HCT116 (cell line): Measurements from ENCODE around the gene PLCB2. TPM values are rescaled to one million over a fixed set of nuclear protein-coding genes. Genes with fewer than 3 reads are reported as not detected.
A peak's percentile ranks its signal among the peaks of the same experiment; 100 is the strongest.

Source experiments
- ATAC-seq: fragments of 200-7000 bp; cut with Tn5 transposase; 2 replicates; pipeline ENCODE4 v1.9.1; 2020; ENCODE audit warnings: mild to moderate bottlenecking, moderate library complexity
- BruUV-seq: library from RNA; stranded (reverse); fragments of 400-500 nt; replicated peaks from 2 replicates; lab custom pipeline; 2021; lab: Mats Ljungman, UMichigan
- CTCF ChIA-PET: fragments of 300-600 bp; sonication (Branson Sonifier 250); formaldehyde crosslinking; loops from one replicate; lab custom pipeline; 2021; ENCODE audit warnings: antibody characterized with exemption; lab: Charles Lee
- POLR2A ChIA-PET: fragments of 300-600, 350-600 bp; sonication (Branson Sonifier 250); formaldehyde crosslinking; loops from one replicate; lab custom pipeline; 2021; ENCODE audit warnings: antibody characterized with exemption; lab: Charles Lee
- RAD21 ChIA-PET, 2 experiments: fragments of 300-600 bp; sonication (Branson Sonifier 250); formaldehyde crosslinking; loops; one replicate each; lab custom pipeline; 2023; ENCODE audit warnings: low total read pairs in 2 of 2; ENCODE audit not compliant: uncharacterized antibody in 2 of 2, unreplicated experiment in 2 of 2, low non-redundant PET in 1 of 2; lab: Charles Lee
- DNase-seq: peaks from one replicate; pipeline ENCODE4 v3.0.0-alpha.2; 2010; ENCODE audit warnings: low read depth, low spot score
- H2AFZ ChIP-seq: fragments of 200-600 bp; shearing (Covaris generic), sonication (generic); 2 replicates; pipeline ENCODE4 v1.6.1; 2017; ENCODE audit warnings: low read depth, mixed run types, mixed read lengths, antibody characterized with exemption, low read length; ENCODE audit not compliant: poor library complexity, severe bottlenecking
- H3K27ac ChIP-seq: 2 replicates; pipeline ENCODE4 v1.5.1; 2012; ENCODE audit warnings: low read depth, low read length
- H3K27me3 ChIP-seq: fragments of 200-600 bp; sonication (generic); 2 replicates; pipeline ENCODE4 v1.6.1; 2016; ENCODE audit warnings: mixed run types, low read length, mixed read lengths; ENCODE audit not compliant: insufficient read depth
- H3K36me3 ChIP-seq, 2 experiments: fragments of 200-500 bp in 1 of 2; fragments of 200-600 bp in 1 of 2; sonication (Bioruptor generic) in 1 of 2; sonication (generic) in 1 of 2; 2 replicates each; pipeline versions ENCODE4 v1.5.1 to v1.6.1; 2014 to 2016; ENCODE audit warnings: low read length in 2 of 2, inconsistent platforms in 1 of 2, mixed read lengths in 1 of 2, mixed run types in 1 of 2; ENCODE audit not compliant: insufficient read depth in 2 of 2, control insufficient read depth in 1 of 2
- H3K4me1 ChIP-seq, 2 experiments: fragments of 200-600 bp in 1 of 2; sonication (generic) in 1 of 2; 2 replicates each; pipeline versions ENCODE4 v1.5.1 to v1.6.1; 2012 to 2017; ENCODE audit warnings: low read length in 2 of 2, inconsistent platforms in 1 of 2, mild to moderate bottlenecking in 1 of 2, mixed read lengths in 1 of 2, mixed run types in 1 of 2, moderate library complexity in 1 of 2; ENCODE audit not compliant: insufficient read depth in 2 of 2, control insufficient read depth in 1 of 2
- H3K4me2 ChIP-seq: fragments of 200-600 bp; sonication (generic); 2 replicates; pipeline ENCODE4 v1.6.1; 2017; ENCODE audit warnings: mixed run types, low read length, mixed read lengths
- H3K4me3 ChIP-seq, 2 experiments: fragments of 200-600 bp in 1 of 2; sonication (generic) in 1 of 2; replicated peaks in 1 of 2; 2 replicates each; pipeline ENCODE4 v1.5.1; 2011 to 2016; ENCODE audit warnings: low read length in 2 of 2, control low read depth in 1 of 2, low read depth in 1 of 2, mild to moderate bottlenecking in 1 of 2, mixed read lengths in 1 of 2, mixed run types in 1 of 2
- H3K79me2 ChIP-seq: fragments of 200-600 bp; sonication (generic); 2 replicates; pipeline ENCODE4 v1.6.1; 2017; ENCODE audit warnings: mild to moderate bottlenecking, mixed run types, low read length, moderate library complexity, mixed read lengths; ENCODE audit not compliant: insufficient read depth
- H3K9ac ChIP-seq: fragments of 200-600 bp; sonication (generic); 2 replicates; pipeline ENCODE4 v1.6.1; 2016; ENCODE audit warnings: low read length, mixed read lengths
- H3K9me2 ChIP-seq: fragments of 200-600 bp; sonication (generic), shearing (Covaris generic); 2 replicates; pipeline ENCODE4 v1.6.1; 2017; ENCODE audit warnings: mixed run types, mild to moderate bottlenecking, moderate library complexity; ENCODE audit not compliant: insufficient read depth
- H3K9me3 ChIP-seq, 2 experiments: fragments of 200-500 bp in 1 of 2; fragments of 200-600 bp in 1 of 2; sonication (Bioruptor generic) in 1 of 2; sonication (generic) in 1 of 2; 2 replicates each; pipeline ENCODE4 v1.6.1; 2014 to 2017; ENCODE audit warnings: low read length in 2 of 2, mixed read lengths in 2 of 2, inconsistent platforms in 1 of 2, low read depth in 1 of 2, mild to moderate bottlenecking in 1 of 2, mixed run types in 1 of 2, moderate library complexity in 1 of 2; ENCODE audit not compliant: control insufficient read depth in 1 of 2, insufficient read depth in 1 of 2
- H4K20me1 ChIP-seq: fragments of 200-600 bp; sonication (generic), shearing (Covaris generic); 2 replicates; pipeline ENCODE4 v1.6.1; 2017; ENCODE audit warnings: mixed run types, mild to moderate bottlenecking, moderate library complexity; ENCODE audit not compliant: insufficient read depth
- CBX3 ChIP-seq: IDR thresholded peaks from 2 replicates; pipeline ENCODE4 v1.6.1; 2012; ENCODE audit warnings: low read depth
- EGR1 ChIP-seq: IDR thresholded peaks from 2 replicates; pipeline ENCODE4 v1.6.1; 2012; ENCODE audit warnings: low read depth
- ELF1 ChIP-seq: IDR thresholded peaks from 2 replicates; pipeline ENCODE4 v1.6.1; 2012; ENCODE audit warnings: low read depth, borderline replicate concordance
- EZH2 ChIP-seq: fragments of 200-600 bp; sonication (generic); IDR thresholded peaks from 2 replicates; pipeline ENCODE4 v1.6.1; 2017; ENCODE audit warnings: antibody characterized with exemption, mixed run types
- EZH2phosphoT487 ChIP-seq: fragments of 200-600 bp; IDR thresholded peaks from 2 replicates; pipeline ENCODE4 v1.6.1; 2018; ENCODE audit warnings: antibody characterized with exemption, borderline replicate concordance
- POLR2A ChIP-seq: IDR thresholded peaks from 2 replicates; pipeline ENCODE4 v1.7.0; 2011; ENCODE audit warnings: borderline replicate concordance; ENCODE audit not compliant: insufficient read depth, insufficient read length; ENCODE audit errors: extremely low read depth
- POLR2AphosphoS5 ChIP-seq: IDR thresholded peaks from 2 replicates; pipeline ENCODE4 v1.6.1; 2011; ENCODE audit warnings: mild to moderate bottlenecking, low read depth, low read length, moderate library complexity
- RAD21 ChIP-seq: IDR thresholded peaks from 2 replicates; pipeline ENCODE4 v1.6.1; 2012; ENCODE audit warnings: low read depth, mild to moderate bottlenecking
- SP1 ChIP-seq: IDR thresholded peaks from 2 replicates; pipeline ENCODE4 v1.6.1; 2012; ENCODE audit warnings: low read depth
- SRF ChIP-seq: IDR thresholded peaks from 2 replicates; pipeline ENCODE4 v1.6.1; 2012; ENCODE audit warnings: low read depth
- TCF7L2 ChIP-seq: IDR thresholded peaks from 2 replicates; pipeline ENCODE4 v1.7.0; 2011; ENCODE audit warnings: borderline replicate concordance, inconsistent platforms; ENCODE audit not compliant: insufficient read depth, insufficient read length; ENCODE audit errors: extremely low read depth
- YY1 ChIP-seq: IDR thresholded peaks from 2 replicates; pipeline ENCODE4 v1.6.1; 2011; ENCODE audit warnings: low read length, low read depth, moderate library complexity, mild to moderate bottlenecking; ENCODE audit not compliant: insufficient replicate concordance; ENCODE audit errors: extremely low read depth
- ZFX ChIP-seq: fragments of 450-650 bp; IDR thresholded peaks from 2 replicates; pipeline ENCODE4 v1.6.1; 2017
- intact Hi-C: fragments of 100-400 bp; cut with micrococcal nuclease; formaldehyde crosslinking; loops from 2 replicates; pipeline ENCODE4 v1.10.0; 2022
- total RNA-seq: library from RNA; stranded (reverse); gene quantifications from one replicate; pipeline ENCODE4 v1.2.1, GENCODE V29; 2021; ENCODE audit not compliant: unreplicated experiment
- TF ChIP-seq, protein P1 (sequence below): IDR thresholded peaks from 2 replicates; pipeline ENCODE4 v1.6.1; 2011; ENCODE audit warnings: mild to moderate bottlenecking, low read length, moderate library complexity; ENCODE audit not compliant: insufficient replicate concordance; ENCODE audit errors: extremely low read depth
- TF ChIP-seq, protein P2 (sequence below): IDR thresholded peaks from 2 replicates; pipeline ENCODE4 v1.6.1; 2012
- TF ChIP-seq, protein P3 (sequence below): IDR thresholded peaks from 2 replicates; pipeline ENCODE4 v1.6.1; 2012; ENCODE audit warnings: low read depth
- TF ChIP-seq, protein P4 (sequence below): IDR thresholded peaks from 2 replicates; pipeline ENCODE4 v1.6.1; 2012
- TF ChIP-seq, protein P5 (sequence below), 3 experiments: fragments of 200-600 bp in 1 of 3; sonication (generic) in 1 of 3; IDR thresholded peaks in 2 of 3; conservative IDR thresholded peaks in 1 of 3; 2 replicates each; pipeline ENCODE4 v1.5.1; 2012 to 2017; ENCODE audit warnings: low read depth in 2 of 3, low read length in 2 of 3, antibody characterized with exemption in 1 of 3, borderline replicate concordance in 1 of 3, control low read depth in 1 of 3, mild to moderate bottlenecking in 1 of 3, mixed read lengths in 1 of 3, mixed run types in 1 of 3, moderate library complexity in 1 of 3; ENCODE audit not compliant: insufficient read depth in 1 of 3

PLCB2 gene
- total RNA-seq, 1 experiment from 2014 or later: 2.8 TPM

DNA sequence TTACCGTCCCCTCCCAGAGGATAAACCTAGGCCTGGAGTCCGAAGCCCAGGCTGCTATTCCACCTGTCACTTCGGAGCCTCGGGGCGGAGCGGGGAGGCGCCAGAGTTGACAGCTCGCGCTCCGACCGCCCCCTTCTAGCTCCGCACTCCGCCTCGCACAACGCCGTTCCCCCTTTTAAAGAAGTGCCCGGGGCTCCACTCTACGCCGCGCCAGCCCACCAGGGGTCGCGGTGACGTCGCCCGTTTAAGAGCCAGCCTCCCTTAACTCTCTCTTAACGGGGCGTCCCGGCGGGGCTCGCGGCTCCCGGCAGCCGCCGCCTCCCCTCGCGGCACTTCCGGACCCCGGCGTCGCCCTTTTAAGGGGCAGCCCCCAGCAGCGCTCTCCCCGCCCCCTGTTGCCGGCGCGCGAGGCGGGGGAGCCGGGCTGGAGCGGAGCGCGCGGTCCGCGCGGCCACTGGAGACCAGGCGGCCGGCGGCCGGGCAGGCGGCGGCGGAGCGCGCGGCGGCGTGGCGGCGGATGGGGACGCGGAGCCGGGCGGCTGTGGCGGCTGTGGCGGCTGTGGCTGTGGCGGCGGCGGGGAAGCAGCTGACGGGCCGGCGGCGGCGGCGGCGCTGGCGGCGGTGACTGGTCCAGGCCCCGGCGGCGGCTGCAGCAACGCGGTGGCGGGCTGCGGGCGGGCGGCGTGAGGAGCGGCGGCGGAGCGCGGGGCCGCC lies 15.7 kb upstream of the PLCB2 start, which contains the start of gene INAFM2:
TSS of gene INAFM2 (plus strand) at position 454 of the 714 bp plus-strand sequence. CDS start 364 bp downstream, outside the sequence.
- DNase-seq: peak; percentile 81
- Histone ChIP-seq H3K27me3 (no peaks in the 10 kb centered on the region), H2AFZ (no peak within 1 kb of the TSS), H3K4me2 (peak within 1 kb of the TSS; percentile 72), H3K9me3 (no peaks in the 10 kb centered on the region), H3K4me1 (peaks cover 4 to 18% of the 10 kb centered on the region in 2 experiments; a peak in 3 of 4 replicates), H3K9ac (peak within 1 kb of the TSS; percentile 46; the same call in 1 of the 2 replicates), H3K79me2 (no peaks in the 10 kb centered on the region), H3K9me2 (no peaks in the 10 kb centered on the region), H3K27ac (peak within 1 kb of the TSS; percentile 39; the same call in 1 of the 2 replicates), H4K20me1 (no peaks in the 10 kb centered on the region), H3K36me3 (no peaks in the 10 kb centered on the region), H3K4me3 (peak within 1 kb of the TSS; percentile 47 to 58)
- peak; percentile 92 for ATAC-seq
- CTCF ChIA-PET: interaction anchor here (0.6 to 5.3 kb wide), 9 partner anchors 12 to 106 kb away, joined by 3 to 44 read pairs (median 5); partner anchors contain the start of genes CCDC9B and PLCB2
- RAD21 ChIA-PET: interaction anchor here in 1 of 2 experiments (1.0 to 1.4 kb wide), 2 partner anchors 15 to 44 kb away, joined by 3 read pairs; no protein-coding TSS in a partner anchor
- intact Hi-C loops: no loop called here
- POLR2A ChIA-PET: interaction anchor here (1.5 kb wide), 1 partner anchor 16 kb away, joined by 11 read pairs; the partner anchor contains the start of gene CCDC9B
- BruUV-seq: no TSS peak
- TF ChIP-seq YY1: no peak
- no peak for TF ChIP-seq EZH2phosphoT487
- TF ChIP-seq, protein P1, sequence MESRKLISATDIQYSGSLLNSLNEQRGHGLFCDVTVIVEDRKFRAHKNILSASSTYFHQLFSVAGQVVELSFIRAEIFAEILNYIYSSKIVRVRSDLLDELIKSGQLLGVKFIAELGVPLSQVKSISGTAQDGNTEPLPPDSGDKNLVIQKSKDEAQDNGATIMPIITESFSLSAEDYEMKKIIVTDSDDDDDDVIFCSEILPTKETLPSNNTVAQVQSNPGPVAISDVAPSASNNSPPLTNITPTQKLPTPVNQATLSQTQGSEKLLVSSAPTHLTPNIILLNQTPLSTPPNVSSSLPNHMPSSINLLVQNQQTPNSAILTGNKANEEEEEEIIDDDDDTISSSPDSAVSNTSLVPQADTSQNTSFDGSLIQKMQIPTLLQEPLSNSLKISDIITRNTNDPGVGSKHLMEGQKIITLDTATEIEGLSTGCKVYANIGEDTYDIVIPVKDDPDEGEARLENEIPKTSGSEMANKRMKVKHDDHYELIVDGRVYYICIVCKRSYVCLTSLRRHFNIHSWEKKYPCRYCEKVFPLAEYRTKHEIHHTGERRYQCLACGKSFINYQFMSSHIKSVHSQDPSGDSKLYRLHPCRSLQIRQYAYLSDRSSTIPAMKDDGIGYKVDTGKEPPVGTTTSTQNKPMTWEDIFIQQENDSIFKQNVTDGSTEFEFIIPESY: no peak
- TF ChIP-seq, protein P2, sequence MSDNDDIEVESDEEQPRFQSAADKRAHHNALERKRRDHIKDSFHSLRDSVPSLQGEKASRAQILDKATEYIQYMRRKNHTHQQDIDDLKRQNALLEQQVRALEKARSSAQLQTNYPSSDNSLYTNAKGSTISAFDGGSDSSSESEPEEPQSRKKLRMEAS: peak; percentile 90
- TF ChIP-seq, protein P3, sequence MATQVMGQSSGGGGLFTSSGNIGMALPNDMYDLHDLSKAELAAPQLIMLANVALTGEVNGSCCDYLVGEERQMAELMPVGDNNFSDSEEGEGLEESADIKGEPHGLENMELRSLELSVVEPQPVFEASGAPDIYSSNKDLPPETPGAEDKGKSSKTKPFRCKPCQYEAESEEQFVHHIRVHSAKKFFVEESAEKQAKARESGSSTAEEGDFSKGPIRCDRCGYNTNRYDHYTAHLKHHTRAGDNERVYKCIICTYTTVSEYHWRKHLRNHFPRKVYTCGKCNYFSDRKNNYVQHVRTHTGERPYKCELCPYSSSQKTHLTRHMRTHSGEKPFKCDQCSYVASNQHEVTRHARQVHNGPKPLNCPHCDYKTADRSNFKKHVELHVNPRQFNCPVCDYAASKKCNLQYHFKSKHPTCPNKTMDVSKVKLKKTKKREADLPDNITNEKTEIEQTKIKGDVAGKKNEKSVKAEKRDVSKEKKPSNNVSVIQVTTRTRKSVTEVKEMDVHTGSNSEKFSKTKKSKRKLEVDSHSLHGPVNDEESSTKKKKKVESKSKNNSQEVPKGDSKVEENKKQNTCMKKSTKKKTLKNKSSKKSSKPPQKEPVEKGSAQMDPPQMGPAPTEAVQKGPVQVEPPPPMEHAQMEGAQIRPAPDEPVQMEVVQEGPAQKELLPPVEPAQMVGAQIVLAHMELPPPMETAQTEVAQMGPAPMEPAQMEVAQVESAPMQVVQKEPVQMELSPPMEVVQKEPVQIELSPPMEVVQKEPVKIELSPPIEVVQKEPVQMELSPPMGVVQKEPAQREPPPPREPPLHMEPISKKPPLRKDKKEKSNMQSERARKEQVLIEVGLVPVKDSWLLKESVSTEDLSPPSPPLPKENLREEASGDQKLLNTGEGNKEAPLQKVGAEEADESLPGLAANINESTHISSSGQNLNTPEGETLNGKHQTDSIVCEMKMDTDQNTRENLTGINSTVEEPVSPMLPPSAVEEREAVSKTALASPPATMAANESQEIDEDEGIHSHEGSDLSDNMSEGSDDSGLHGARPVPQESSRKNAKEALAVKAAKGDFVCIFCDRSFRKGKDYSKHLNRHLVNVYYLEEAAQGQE: no peak
- TF ChIP-seq RAD21: no peak
- peak; percentile 72 for TF ChIP-seq SRF
- no peak for TF ChIP-seq CBX3
- no peak for TF ChIP-seq EZH2
- TF ChIP-seq TCF7L2: no peak
- TF ChIP-seq, protein P4, sequence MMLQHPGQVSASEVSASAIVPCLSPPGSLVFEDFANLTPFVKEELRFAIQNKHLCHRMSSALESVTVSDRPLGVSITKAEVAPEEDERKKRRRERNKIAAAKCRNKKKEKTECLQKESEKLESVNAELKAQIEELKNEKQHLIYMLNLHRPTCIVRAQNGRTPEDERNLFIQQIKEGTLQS: no peak
- peak; percentile 67 for TF ChIP-seq ELF1
- TF ChIP-seq ZFX: peak; percentile 51
- no peak for TF ChIP-seq EGR1
- TF ChIP-seq POLR2A: no peak
- no peak; the same call in 1 of the 2 replicates for TF ChIP-seq POLR2AphosphoS5
- TF ChIP-seq, protein P5, sequence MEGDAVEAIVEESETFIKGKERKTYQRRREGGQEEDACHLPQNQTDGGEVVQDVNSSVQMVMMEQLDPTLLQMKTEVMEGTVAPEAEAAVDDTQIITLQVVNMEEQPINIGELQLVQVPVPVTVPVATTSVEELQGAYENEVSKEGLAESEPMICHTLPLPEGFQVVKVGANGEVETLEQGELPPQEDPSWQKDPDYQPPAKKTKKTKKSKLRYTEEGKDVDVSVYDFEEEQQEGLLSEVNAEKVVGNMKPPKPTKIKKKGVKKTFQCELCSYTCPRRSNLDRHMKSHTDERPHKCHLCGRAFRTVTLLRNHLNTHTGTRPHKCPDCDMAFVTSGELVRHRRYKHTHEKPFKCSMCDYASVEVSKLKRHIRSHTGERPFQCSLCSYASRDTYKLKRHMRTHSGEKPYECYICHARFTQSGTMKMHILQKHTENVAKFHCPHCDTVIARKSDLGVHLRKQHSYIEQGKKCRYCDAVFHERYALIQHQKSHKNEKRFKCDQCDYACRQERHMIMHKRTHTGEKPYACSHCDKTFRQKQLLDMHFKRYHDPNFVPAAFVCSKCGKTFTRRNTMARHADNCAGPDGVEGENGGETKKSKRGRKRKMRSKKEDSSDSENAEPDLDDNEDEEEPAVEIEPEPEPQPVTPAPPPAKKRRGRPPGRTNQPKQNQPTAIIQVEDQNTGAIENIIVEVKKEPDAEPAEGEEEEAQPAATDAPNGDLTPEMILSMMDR (IDR thresholded peaks at IDR 0.05 in 2 of 3, conservative IDR thresholded peaks at IDR 0.05 in 1 of 3; ENCODE audit: borderline replicate concordance in 1 of 3, insufficient read depth in 1 of 3, low read depth in 2 of 3, low read length in 2 of 3): peak in 2 of 3 experiments; percentile 27 to 45; a peak in 4 of 6 replicates
- TF ChIP-seq SP1: peak; percentile 90
